ENCODE data around the gene USP31.

Gene USP31

GRCh38 chr16:23085949-23086348, 63.3 kb downstream of the USP31 start:
- DNase-seq: no peak

GRCh38 chr16:23082161-23082788, 67.0 kb downstream of the USP31 start:
- DNase-seq: no peak

GRCh38 chr16:23081675-23082119, 67.6 kb downstream of the USP31 start:
- no peak for DNase-seq

GRCh38 chr16:23080747-23081146, 68.5 kb downstream of the USP31 start:
- no peak for DNase-seq

GRCh38 chr16:23080329-23080728, 68.9 kb downstream of the USP31 start:
- DNase-seq: no peak

GRCh38 chr16:23079675-23080301, 69.5 kb downstream of the USP31 start:
- DNase-seq: peak; percentile 8

- no peak for DNase-seq
Observed at GRCh38 chr16:23074423-23074822, 74.8 kb downstream of the USP31 start.

- no peak for DNase-seq
Observed at GRCh38 chr16:23072769-23073549, 76.3 kb downstream of the USP31 start.

- DNase-seq: no peak
Observed at GRCh38 chr16:23072084-23072599, 77.1 kb downstream of the USP31 start.

GRCh38 chr16:23071196-23072083, 77.8 kb downstream of the USP31 start:
- no peak for DNase-seq

- no peak for DNase-seq
Observed at GRCh38 chr16:23069844-23070243, 79.4 kb downstream of the USP31 start.

GRCh38 chr16:23068079-23068736, 81.0 kb downstream of the USP31 start:
- DNase-seq: no peak

GRCh38 chr16:23066676-23067075, 82.6 kb downstream of the USP31 start:
- no peak for DNase-seq

- DNase-seq: no peak
Observed at GRCh38 chr16:23064639-23065038, 84.6 kb downstream of the USP31 start.

GRCh38 chr16:23062524-23062923, 86.7 kb downstream of the USP31 start:
- no peak for DNase-seq

GRCh38 chr16:23061669-23062068, 87.6 kb downstream of the USP31 start:
- no peak for DNase-seq

- peak; percentile 6 for DNase-seq
Observed at GRCh38 chr16:23060458-23061320, 88.6 kb downstream of the USP31 start.

GRCh38 chr16:23059433-23059832, 89.8 kb downstream of the USP31 start:
- no peak for DNase-seq

GRCh38 chr16:23058576-23058975, 90.7 kb downstream of the USP31 start:
- DNase-seq: no peak

GRCh38 chr16:23057013-23057596, 92.1 kb downstream of the USP31 start:
- no peak for DNase-seq

- no peak for DNase-seq
Observed at GRCh38 chr16:23055481-23055880, 93.8 kb downstream of the USP31 start.
